Left ventricle myocardium inferior (tissue), 1 donor: ENCODE results near the gene ALKBH5. TPM values are rescaled to one million over a fixed set of nuclear protein-coding genes. Genes with fewer than 3 reads are reported as not detected.

Source experiments
- DNase-seq: peaks from one replicate; pipeline ENCODE4 v3.0.0-alpha.2; 2020
- H3K27ac ChIP-seq: fragments of 200-600 bp; replicated peaks from 2 replicates; pipeline ENCODE4 v1.8.0; 2021
- H3K27me3 ChIP-seq: fragments of 200-600 bp; 2 replicates; pipeline ENCODE4 v1.8.0; 2021; ENCODE audit warnings: low read depth
- H3K36me3 ChIP-seq: fragments of 200-600 bp; 2 replicates; pipeline ENCODE4 v1.8.0; 2021
- H3K4me1 ChIP-seq: fragments of 200-600 bp; 2 replicates; pipeline ENCODE4 v1.8.0; 2021
- H3K4me3 ChIP-seq: fragments of 200-600 bp; 2 replicates; pipeline ENCODE4 v1.8.0; 2021; ENCODE audit warnings: mild to moderate bottlenecking, moderate library complexity
- H3K9me3 ChIP-seq: fragments of 200-600 bp; replicated peaks from 2 replicates; pipeline ENCODE4 v1.8.0; 2021
- intact Hi-C: fragments of 100-400 bp; cut with micrococcal nuclease; formaldehyde crosslinking; loops from one replicate; pipeline ENCODE4 v1.11.0; 2022
- total RNA-seq: library from RNA; stranded (reverse); fragmentation: NEBNext Ultra II Directional; extraction: Animal tissue kit (Norgen Biotek cat#: 25700); gene quantifications from one replicate; pipeline ENCODE4 v1.2.1, GENCODE V29; 2021
- TF ChIP-seq, protein P1 (sequence below): fragments of 200-600 bp; IDR thresholded peaks from 2 replicates; pipeline ENCODE4 v1.8.0; 2021; ENCODE audit warnings: antibody characterized with exemption, mild to moderate bottlenecking, borderline replicate concordance
- donor health status: DM: no; HTN: yes; CAD: no; lungs with severe emphysema.

ALKBH5 gene
- total RNA-seq, 1 donor from 2014 or later = 179 TPM

DNA sequence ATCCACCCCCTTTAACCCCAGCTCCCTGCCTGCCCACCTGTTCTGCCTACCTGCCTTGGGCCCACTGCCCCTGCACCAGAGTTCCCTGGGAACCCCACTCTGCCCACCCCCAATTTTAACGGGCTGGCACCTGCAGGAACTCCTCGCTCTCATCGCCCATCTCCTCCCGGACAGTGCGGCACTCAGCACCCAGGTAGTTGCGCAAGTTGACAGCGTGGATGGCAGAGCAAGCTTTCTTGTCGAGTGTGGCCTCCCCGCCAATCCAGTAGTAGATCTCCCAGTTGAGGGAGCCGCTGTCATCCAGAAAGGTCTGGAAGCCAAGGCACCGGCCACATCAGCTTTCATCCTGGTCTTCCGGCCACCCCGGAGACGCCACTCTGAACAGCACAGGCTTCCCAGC is 67.1 kb downstream of the ALKBH5 start:
- no peak for DNase-seq
- Histone ChIP-seq H3K4me3 (no peak overlapping the region), H3K9me3 (no peaks in the 10 kb centered on the region), H3K4me1 (peaks cover 33% of the 10 kb centered on the region), H3K27ac (no peak overlapping the region), H3K27me3 (no peaks in the 10 kb centered on the region), H3K36me3 (peaks cover 99% of the 10 kb centered on the region)
- TF ChIP-seq, protein P1, sequence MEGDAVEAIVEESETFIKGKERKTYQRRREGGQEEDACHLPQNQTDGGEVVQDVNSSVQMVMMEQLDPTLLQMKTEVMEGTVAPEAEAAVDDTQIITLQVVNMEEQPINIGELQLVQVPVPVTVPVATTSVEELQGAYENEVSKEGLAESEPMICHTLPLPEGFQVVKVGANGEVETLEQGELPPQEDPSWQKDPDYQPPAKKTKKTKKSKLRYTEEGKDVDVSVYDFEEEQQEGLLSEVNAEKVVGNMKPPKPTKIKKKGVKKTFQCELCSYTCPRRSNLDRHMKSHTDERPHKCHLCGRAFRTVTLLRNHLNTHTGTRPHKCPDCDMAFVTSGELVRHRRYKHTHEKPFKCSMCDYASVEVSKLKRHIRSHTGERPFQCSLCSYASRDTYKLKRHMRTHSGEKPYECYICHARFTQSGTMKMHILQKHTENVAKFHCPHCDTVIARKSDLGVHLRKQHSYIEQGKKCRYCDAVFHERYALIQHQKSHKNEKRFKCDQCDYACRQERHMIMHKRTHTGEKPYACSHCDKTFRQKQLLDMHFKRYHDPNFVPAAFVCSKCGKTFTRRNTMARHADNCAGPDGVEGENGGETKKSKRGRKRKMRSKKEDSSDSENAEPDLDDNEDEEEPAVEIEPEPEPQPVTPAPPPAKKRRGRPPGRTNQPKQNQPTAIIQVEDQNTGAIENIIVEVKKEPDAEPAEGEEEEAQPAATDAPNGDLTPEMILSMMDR = no peak
- intact Hi-C loops = no loop called here

DNA sequence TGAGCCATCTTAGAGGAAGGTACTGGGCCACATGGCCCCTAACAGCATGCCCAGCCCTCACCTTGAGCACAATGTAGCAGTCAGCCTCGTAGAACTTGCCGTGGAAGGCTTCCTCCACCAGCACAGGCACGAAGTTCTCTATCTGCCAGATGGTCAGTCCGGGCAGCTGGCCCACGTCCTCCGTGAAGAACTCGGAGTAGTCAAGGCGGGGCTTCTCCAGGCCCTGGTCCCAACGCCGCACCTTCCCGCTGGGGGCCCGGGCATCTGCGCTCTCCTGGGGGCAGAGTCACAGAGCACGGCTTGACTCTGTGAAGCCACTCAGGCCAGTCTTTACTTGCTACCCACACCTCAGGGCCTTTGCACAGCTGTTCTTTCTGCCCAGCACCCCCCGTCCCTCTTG is 67.6 kb downstream of the ALKBH5 start:
- Histone ChIP-seq H3K4me1 (peaks cover 38% of the 10 kb centered on the region), H3K4me3 (no peak overlapping the region), H3K36me3 (peaks cover 99% of the 10 kb centered on the region), H3K27me3 (no peaks in the 10 kb centered on the region), H3K9me3 (no peaks in the 10 kb centered on the region), H3K27ac (no peak overlapping the region)
- no peak for DNase-seq
- intact Hi-C loops = no loop called here
- TF ChIP-seq, protein P1 = no peak

DNA sequence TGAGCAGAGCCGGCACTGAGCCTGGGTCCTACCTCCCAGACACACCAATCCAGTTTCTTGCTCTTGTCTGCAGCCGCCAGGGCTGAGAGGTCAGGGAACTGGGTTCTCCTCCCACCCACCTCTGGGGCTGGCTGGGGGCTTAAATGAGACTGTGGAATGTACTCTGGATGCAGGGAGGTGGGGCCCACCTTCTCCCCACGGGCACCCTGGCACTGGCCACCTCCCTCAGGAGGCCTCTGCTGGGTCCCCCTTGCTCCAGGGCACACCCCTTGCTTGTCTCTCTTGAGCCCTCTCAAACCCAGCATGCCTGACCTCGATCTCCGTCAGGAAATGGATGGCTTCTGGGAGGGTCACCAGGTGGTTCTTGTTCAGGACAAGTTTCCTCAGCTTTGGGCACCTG is 68.5 kb downstream of the ALKBH5 start:
- H3K4me3 ChIP-seq = no peak overlapping the region
- H3K27me3 ChIP-seq = no peaks in the 10 kb centered on the region
- DNase-seq = no peak
- intact Hi-C loops = no loop called here
- no peak overlapping the region for H3K27ac ChIP-seq
- H3K36me3 ChIP-seq = peaks cover 93% of the 10 kb centered on the region
- H3K4me1 ChIP-seq = peaks cover 40% of the 10 kb centered on the region
- TF ChIP-seq, protein P1 = no peak
- H3K9me3 ChIP-seq = no peaks in the 10 kb centered on the region

DNA sequence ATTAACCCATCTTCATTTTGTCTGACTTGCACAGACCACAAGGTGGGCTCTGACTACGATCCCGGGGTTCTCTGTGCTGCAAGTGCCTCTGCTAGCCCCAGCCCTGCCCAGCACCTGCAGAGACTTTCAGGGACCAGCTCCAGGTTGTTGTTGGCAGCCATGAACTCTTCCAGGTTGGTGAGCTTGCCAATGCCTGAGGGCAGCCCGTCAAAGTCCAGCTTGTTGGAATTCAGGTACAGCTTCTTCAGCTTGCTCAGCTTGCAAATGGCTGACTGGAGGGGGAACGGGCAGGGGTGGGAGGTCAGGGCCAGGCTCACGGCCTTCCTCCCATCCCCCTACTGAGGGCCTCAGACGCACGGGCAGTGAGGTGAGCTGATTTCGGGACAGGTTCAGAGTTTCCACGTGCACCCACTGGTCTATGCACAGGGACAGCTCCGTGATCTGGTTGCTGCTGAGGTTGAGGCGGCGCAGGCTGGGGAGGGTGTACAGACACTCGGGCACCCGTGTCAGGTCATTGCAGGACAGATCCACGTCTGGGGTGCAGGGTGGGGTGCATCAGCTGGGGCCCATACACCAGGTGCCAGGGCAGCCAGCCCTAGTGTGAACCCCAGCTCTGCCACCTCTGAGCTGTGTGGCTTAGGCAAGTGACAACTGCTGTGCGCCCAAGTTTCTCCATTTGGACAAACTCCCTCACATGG is 69.7 kb downstream of the ALKBH5 start:
- H3K9me3 ChIP-seq = no peaks in the 10 kb centered on the region
- TF ChIP-seq, protein P1 = no peak
- intact Hi-C loops = no loop called here
- no peak for DNase-seq
- no peak overlapping the region for H3K27ac ChIP-seq
- H3K4me3 ChIP-seq = no peak overlapping the region
- peaks cover 81% of the 10 kb centered on the region for H3K36me3 ChIP-seq
- H3K27me3 ChIP-seq = no peaks in the 10 kb centered on the region
- H3K4me1 ChIP-seq = peaks cover 40% of the 10 kb centered on the region

DNA sequence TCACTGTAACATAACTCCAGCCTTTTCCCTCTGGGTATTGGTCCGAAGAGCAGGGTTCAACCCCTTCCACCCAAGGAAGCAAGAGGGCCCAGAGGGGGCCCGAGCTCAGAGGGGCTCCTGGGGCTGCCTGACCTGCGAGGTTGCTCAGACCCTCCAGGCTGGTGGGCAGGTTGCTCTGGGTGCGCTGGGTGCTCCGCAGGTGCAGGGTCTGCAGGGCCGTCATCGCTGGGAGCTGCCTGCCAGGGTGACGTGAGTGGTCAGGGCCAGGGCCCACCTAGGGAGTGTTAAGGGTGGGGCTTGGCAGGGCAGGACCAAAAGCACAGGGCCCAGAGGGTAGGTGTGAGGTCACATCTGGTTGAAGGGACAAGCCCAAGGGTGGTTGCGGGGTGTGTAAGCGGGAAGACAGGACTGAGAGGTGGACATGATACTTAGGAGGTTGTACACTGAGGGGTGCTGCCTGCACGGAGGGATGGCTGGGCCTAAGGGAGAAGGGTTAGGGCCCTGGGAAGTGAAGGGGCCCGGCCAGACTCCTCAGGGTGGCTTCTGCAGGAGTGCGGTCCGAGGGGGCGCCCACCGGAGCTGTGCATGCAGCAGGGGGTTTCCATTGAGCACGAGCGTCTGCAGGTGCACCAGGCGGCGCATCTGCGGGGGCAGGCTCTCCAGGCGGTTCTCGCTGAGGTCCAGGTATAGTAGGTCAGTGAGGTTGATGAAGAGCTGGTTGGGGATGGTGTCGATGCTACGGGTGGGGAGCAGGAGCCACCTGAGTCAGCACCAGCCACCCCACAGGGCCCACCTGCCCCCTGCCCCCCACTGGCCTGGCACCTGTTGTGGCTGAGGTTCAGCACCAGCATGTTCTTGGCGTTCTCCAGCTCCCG is 70.6 kb downstream of the ALKBH5 start:
- Histone ChIP-seq H3K4me1 (peaks cover 39% of the 10 kb centered on the region), H3K27ac (no peak overlapping the region), H3K27me3 (no peaks in the 10 kb centered on the region), H3K9me3 (no peaks in the 10 kb centered on the region), H3K4me3 (no peak overlapping the region), H3K36me3 (peaks cover 72% of the 10 kb centered on the region)
- intact Hi-C loops = no loop called here
- TF ChIP-seq, protein P1 = no peak
- no peak for DNase-seq
